MCF 10A (cell line): ENCODE measurements around the gene GAA. TPM values are rescaled to one million over a fixed set of nuclear protein-coding genes. Genes with fewer than 3 reads are reported as not detected.

Experiments
- BruUV-seq: library from RNA; stranded (reverse); fragments of 400-500 nt; replicated peaks from 2 replicates; lab custom pipeline; 2021; lab: Mats Ljungman, UMichigan
- CTCF ChIA-PET: fragments of 300-600 bp; sonication (Branson Sonifier 250); formaldehyde crosslinking; extraction: SDS; loops from one replicate; lab custom pipeline; 2021; ENCODE audit warnings: antibody characterized with exemption, inconsistent platforms; lab: Yijun Ruan, JAX
- POLR2A ChIA-PET: fragments of 300-600, 350-650 bp; sonication (Branson Sonifier 250); formaldehyde crosslinking; extraction: SDS; loops from one replicate; lab custom pipeline; 2020; ENCODE audit warnings: antibody characterized with exemption, inconsistent platforms; lab: Yijun Ruan, JAX
- DNase-seq: peaks from one replicate; pipeline ENCODE4 v3.0.0-alpha.2; 2018; ENCODE audit not compliant: unreplicated experiment
- H3K27ac Mint-ChIP-seq: one replicate; pipeline ENCODE4 v1.8.0; 2022; ENCODE audit warnings: mild to moderate bottlenecking, low read depth, mixed read lengths; ENCODE audit not compliant: unreplicated experiment
- H3K27me3 Mint-ChIP-seq: one replicate; pipeline ENCODE4 v1.8.0; 2022; ENCODE audit warnings: mixed read lengths; ENCODE audit not compliant: insufficient read depth, unreplicated experiment
- H3K36me3 Mint-ChIP-seq: one replicate; pipeline ENCODE4 v1.8.0; 2022; ENCODE audit warnings: mild to moderate bottlenecking, moderate library complexity, mixed read lengths; ENCODE audit not compliant: insufficient read depth, unreplicated experiment
- H3K4me1 Mint-ChIP-seq: one replicate; pipeline ENCODE4 v1.8.0; 2022; ENCODE audit warnings: mixed read lengths; ENCODE audit not compliant: insufficient read depth, unreplicated experiment
- H3K4me3 Mint-ChIP-seq: one replicate; pipeline ENCODE4 v1.8.0; 2022; ENCODE audit warnings: mild to moderate bottlenecking, moderate library complexity, mixed read lengths; ENCODE audit not compliant: unreplicated experiment
- H3K9me3 Mint-ChIP-seq: one replicate; pipeline ENCODE4 v1.8.0; 2022; ENCODE audit warnings: mixed read lengths; ENCODE audit not compliant: unreplicated experiment
- intact Hi-C: fragments of 100-400 bp; cut with micrococcal nuclease; formaldehyde crosslinking; loops from 2 replicates; pipeline ENCODE4 v1.14.1; 2022
- total RNA-seq: library from RNA; stranded (reverse); gene quantifications from 2 replicates; pipeline ENCODE4 v1.2.3, GENCODE V29; 2022
- TF ChIP-seq, protein P1 (sequence below): fragments of 200-600 bp; IDR thresholded peaks from one replicate; pipeline ENCODE4 v1.8.0; 2022; ENCODE audit warnings: antibody characterized with exemption, mild to moderate bottlenecking; ENCODE audit not compliant: unreplicated experiment

GAA gene
- total RNA-seq, 1 experiment from 2014 or later: 26.0 TPM

DNA sequence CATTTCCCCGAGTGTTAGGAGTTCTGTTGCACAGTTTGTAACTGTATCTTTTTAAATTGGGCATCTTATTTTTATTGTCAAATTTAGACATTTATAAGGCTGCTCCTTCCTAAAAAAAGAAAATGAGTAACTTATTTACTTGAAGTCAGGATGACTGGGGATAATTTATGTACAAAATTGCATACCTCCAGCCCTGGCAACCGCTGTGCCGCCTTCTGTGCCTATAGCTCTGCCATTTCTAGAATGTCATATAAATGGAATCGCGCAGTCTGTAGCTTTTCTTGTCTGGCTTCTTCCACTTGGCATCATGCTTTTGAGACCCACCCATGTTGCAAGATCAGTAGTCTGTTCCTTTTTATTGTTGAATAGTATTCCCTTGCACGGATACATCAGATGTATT, 29.0 kb upstream of the GAA start:
- CTCF ChIA-PET: no interaction called here
- Mint-ChIP-seq H3K4me1 (no peaks in the 10 kb centered on the region), H3K27me3 (no peaks in the 10 kb centered on the region), H3K4me3 (no peak overlapping the region), H3K27ac (no peak overlapping the region), H3K36me3 (no peaks in the 10 kb centered on the region), H3K9me3 (no peaks in the 10 kb centered on the region)
- intact Hi-C loops: no loop called here
- TF ChIP-seq, protein P1, sequence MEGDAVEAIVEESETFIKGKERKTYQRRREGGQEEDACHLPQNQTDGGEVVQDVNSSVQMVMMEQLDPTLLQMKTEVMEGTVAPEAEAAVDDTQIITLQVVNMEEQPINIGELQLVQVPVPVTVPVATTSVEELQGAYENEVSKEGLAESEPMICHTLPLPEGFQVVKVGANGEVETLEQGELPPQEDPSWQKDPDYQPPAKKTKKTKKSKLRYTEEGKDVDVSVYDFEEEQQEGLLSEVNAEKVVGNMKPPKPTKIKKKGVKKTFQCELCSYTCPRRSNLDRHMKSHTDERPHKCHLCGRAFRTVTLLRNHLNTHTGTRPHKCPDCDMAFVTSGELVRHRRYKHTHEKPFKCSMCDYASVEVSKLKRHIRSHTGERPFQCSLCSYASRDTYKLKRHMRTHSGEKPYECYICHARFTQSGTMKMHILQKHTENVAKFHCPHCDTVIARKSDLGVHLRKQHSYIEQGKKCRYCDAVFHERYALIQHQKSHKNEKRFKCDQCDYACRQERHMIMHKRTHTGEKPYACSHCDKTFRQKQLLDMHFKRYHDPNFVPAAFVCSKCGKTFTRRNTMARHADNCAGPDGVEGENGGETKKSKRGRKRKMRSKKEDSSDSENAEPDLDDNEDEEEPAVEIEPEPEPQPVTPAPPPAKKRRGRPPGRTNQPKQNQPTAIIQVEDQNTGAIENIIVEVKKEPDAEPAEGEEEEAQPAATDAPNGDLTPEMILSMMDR: no peak
- POLR2A ChIA-PET: no interaction called here
- no TSS peak for BruUV-seq
- DNase-seq: no peak

DNA sequence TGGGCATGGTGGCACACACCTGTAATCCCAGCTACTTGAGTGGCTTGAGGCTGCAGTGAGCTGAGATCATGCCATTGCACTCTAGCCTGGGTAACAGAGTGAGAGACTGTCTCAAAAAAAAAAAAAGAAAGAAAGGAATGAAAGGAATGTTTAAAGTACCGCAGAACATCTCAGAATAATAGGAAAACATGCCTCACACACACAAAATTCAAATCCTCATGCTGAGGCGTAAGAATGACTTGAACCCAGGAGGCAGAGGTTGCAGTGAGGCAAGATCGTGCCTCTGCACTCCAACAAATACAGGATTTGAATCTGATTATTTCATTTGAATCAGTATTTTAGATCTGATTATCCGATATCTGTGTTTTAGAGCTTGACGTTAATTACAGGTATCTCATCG, 21.3 kb upstream of the GAA start:
- POLR2A ChIA-PET: interaction anchor here (0.6 kb wide), 1 partner anchor 164 kb away, joined by 5 read pairs; no protein-coding TSS in a partner anchor
- TF ChIP-seq, protein P1: no peak
- DNase-seq: no peak
- Mint-ChIP-seq H3K4me1 (no peaks in the 10 kb centered on the region), H3K27ac (no peak overlapping the region), H3K36me3 (no peaks in the 10 kb centered on the region), H3K9me3 (no peaks in the 10 kb centered on the region), H3K27me3 (no peaks in the 10 kb centered on the region), H3K4me3 (no peak overlapping the region)
- no TSS peak for BruUV-seq
- intact Hi-C loops: loop anchor here (5.0 kb wide), 1 partner anchor 172 kb away; no protein-coding TSS in a partner anchor
- CTCF ChIA-PET: interaction anchor here (1.6 to 1.9 kb wide), 2 partner anchors 71 to 74 kb away, joined by 5 read pairs; no protein-coding TSS in a partner anchor

DNA sequence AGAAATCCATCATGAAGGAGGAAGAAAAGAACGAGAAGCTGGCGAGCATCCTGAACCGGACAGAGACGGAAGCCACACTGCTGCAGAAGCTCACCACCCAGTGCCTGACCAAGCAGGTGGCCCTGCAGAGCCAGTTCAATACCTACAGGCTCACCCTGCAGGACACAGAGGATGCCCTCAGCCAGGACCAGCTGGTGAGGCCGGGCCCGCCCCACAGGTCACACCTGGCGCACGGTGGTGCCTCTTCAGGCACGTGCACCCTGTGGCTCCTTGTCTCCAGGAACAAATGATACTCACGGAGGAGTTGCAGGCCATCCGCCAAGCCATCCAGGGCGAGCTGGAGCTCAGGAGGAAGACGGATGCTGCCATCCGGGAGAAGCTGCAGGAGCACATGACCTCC, 19.8 kb upstream of the GAA start:
- no TSS peak for BruUV-seq
- Mint-ChIP-seq H3K27me3 (peaks cover 12% of the 10 kb centered on the region), H3K9me3 (no peaks in the 10 kb centered on the region), H3K27ac (peak overlapping the region; percentile 54), H3K4me1 (no peaks in the 10 kb centered on the region), H3K4me3 (no peak overlapping the region), H3K36me3 (no peaks in the 10 kb centered on the region)
- DNase-seq: no peak
- POLR2A ChIA-PET: interaction anchor here (1.2 kb wide), 1 partner anchor 73 kb away, joined by 4 read pairs; no protein-coding TSS in a partner anchor
- intact Hi-C loops: loop anchor here (5.0 kb wide), 1 partner anchor 171 kb away; no protein-coding TSS in a partner anchor
- TF ChIP-seq, protein P1: no peak
- CTCF ChIA-PET: interaction anchor here (0.6 to 2.1 kb wide), 18 partner anchors 10 to 315 kb away, joined by 3 to 14 read pairs (median 3); partner anchors contain the start of gene GAA

DNA sequence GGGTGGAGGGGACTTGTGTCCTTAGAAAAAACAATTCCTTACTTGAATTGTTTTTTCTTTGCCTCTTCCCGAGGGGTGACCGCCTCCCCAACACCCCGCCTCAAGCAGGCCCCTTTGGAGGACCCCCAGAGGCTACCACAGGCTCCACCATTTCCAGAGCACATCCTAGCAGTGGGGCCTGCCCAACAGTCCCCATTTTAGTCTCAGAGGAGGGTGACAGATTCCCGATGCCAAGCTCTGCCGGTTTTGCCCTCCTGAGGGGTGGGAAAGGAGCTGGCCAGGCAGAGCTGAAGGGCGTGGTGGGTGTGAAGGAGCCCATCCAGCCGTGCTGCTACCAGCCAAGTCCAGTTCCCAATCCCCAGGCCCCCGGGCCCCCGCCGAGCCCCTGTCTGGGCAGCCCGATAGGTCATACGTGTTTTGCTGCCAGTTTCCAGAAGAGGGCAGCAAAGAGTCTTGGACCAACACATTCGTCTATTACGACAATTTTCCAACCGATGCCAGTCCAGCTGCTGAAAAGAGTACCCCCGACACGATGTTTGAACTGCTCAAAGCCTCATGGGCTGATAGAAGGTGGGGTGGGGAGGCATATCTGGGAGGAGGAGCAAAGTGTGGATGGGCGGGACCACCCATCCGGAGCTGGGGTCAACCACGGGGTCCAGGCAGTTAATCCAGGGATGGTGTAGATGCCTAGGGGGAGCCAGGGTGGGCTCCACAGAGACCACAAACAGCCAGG, 18.8 kb upstream of the GAA start:
- DNase-seq: peak; percentile 72
- intact Hi-C loops: loop anchor here (1.0 to 5.0 kb wide), 2 partner anchors 74 to 170 kb away; no protein-coding TSS in a partner anchor

More for the DNA sequence above, 18.8 kb upstream of the GAA start:
- ChIA-PET POLR2A (interaction anchor here (1.2 kb wide), 1 partner anchor 74 kb away, joined by 4 read pairs; no protein-coding TSS in a partner anchor), CTCF (interaction anchor here (0.5 to 2.1 kb wide), 34 partner anchors 9 to 316 kb away, joined by 3 to 14 read pairs (median 3); partner anchors contain the start of gene GAA)
- Mint-ChIP-seq H3K4me1 (no peaks in the 10 kb centered on the region), H3K9me3 (no peaks in the 10 kb centered on the region), H3K27me3 (peaks cover 21% of the 10 kb centered on the region), H3K4me3 (no peak overlapping the region), H3K27ac (no peak overlapping the region), H3K36me3 (no peaks in the 10 kb centered on the region)
- BruUV-seq: no TSS peak
- TF ChIP-seq, protein P1: peak; percentile 65
